Panc1 (cell line): Measurements from ENCODE around the gene MTX3. TPM values are rescaled to one million over a fixed set of nuclear protein-coding genes. Genes with fewer than 3 reads are reported as not detected.

Source experiments
- ATAC-seq: fragments of 200-7000 bp; cut with Tn5 transposase; 2 replicates; pipeline ENCODE4 v1.9.1; 2020; ENCODE audit warnings: mild to moderate bottlenecking, moderate library complexity
- BruUV-seq: library from RNA; stranded (reverse); fragments of 400-500 nt; replicated peaks from 2 replicates; lab custom pipeline; 2021; lab: Mats Ljungman, UMichigan
- CTCF ChIA-PET: fragments of 300-600 bp; sonication (Branson Sonifier 250); formaldehyde crosslinking; loops from one replicate; lab custom pipeline; 2022; ENCODE audit warnings: antibody characterized with exemption; lab: Charles Lee
- POLR2A ChIA-PET: fragments of 300-600 bp; sonication (Branson Sonifier 250); formaldehyde crosslinking; loops from one replicate; lab custom pipeline; 2022; ENCODE audit warnings: antibody characterized with exemption; lab: Charles Lee
- DNase-seq: peaks from one replicate; pipeline ENCODE4 v3.0.0-alpha.2; 2010; ENCODE audit warnings: low read depth, low spot score
- H3K27ac ChIP-seq: 2 replicates; pipeline ENCODE4 v1.5.1; 2011; ENCODE audit warnings: mild to moderate bottlenecking, low read length, inconsistent platforms
- H3K27me3 ChIP-seq: fragments of 200-500 bp; sonication (Bioruptor generic); 2 replicates; pipeline ENCODE4 v1.6.0; 2014; ENCODE audit warnings: low read length, inconsistent platforms; ENCODE audit not compliant: control insufficient read depth, insufficient read depth
- H3K36me3 ChIP-seq: fragments of 200-500 bp; sonication (Bioruptor generic); 2 replicates; pipeline ENCODE4 v1.5.1; 2014; ENCODE audit warnings: inconsistent platforms, mild to moderate bottlenecking, low read length, moderate library complexity; ENCODE audit not compliant: control insufficient read depth, insufficient read depth
- H3K4me1 ChIP-seq: 2 replicates; pipeline ENCODE4 v1.5.1; 2011; ENCODE audit warnings: inconsistent platforms, mild to moderate bottlenecking, low read length, moderate library complexity; ENCODE audit not compliant: control insufficient read depth, insufficient read depth
- H3K4me3 ChIP-seq, 2 experiments: 2 replicates each; pipeline ENCODE4 v1.5.1; 2011 to 2012; ENCODE audit warnings: low read depth in 2 of 2, low read length in 2 of 2, mild to moderate bottlenecking in 2 of 2, inconsistent platforms in 1 of 2, moderate library complexity in 1 of 2
- H3K9me3 ChIP-seq: fragments of 200-500 bp; sonication (Bioruptor generic); 2 replicates; pipeline ENCODE4 v1.5.1; 2014; ENCODE audit warnings: low read depth, mild to moderate bottlenecking, inconsistent platforms, low read length, moderate library complexity; ENCODE audit not compliant: control insufficient read depth, insufficient read depth
- POLR2AphosphoS5 ChIP-seq: IDR thresholded peaks from 2 replicates; pipeline ENCODE4 v1.6.1; 2012; ENCODE audit warnings: mild to moderate bottlenecking, low read depth, low read length, moderate library complexity
- SIN3A ChIP-seq: IDR thresholded peaks from 2 replicates; pipeline ENCODE4 v1.6.1; 2012; ENCODE audit warnings: low read depth, mild to moderate bottlenecking, low read length, moderate library complexity, borderline replicate concordance; ENCODE audit not compliant: insufficient read depth
- TCF7L2 ChIP-seq: IDR thresholded peaks from 2 replicates; pipeline ENCODE4 v1.6.1; 2011; ENCODE audit warnings: mild to moderate bottlenecking, low read depth, low read length, inconsistent platforms
- in situ Hi-C: cut with HindIII; loops from 2 replicates; pipeline ENCODE4 v1.10.0; 2016; ENCODE audit warnings: low sequenced_read_pairs, low pct_unique_long_range_greater_than_20kb
- intact Hi-C: fragments of 100-400 bp; cut with micrococcal nuclease; formaldehyde crosslinking; loops from one replicate; pipeline ENCODE4 v1.10.0; 2022; ENCODE audit not compliant: unreplicated experiment
- total RNA-seq: library from RNA; stranded (reverse); gene quantifications from one replicate; pipeline ENCODE4 v1.2.1, GENCODE V29; 2021; ENCODE audit not compliant: unreplicated experiment
- TF ChIP-seq, protein P1 (sequence below): fragments of 450-650 bp; IDR thresholded peaks from 2 replicates; pipeline ENCODE4 v1.5.1; 2017; ENCODE audit warnings: mild to moderate bottlenecking
- TF ChIP-seq, protein P2 (sequence below), 2 experiments: IDR thresholded peaks; 2 replicates each; pipeline ENCODE4 v1.6.1; 2011 to 2012; ENCODE audit warnings: low read depth in 2 of 2, control low read depth in 1 of 2, low read length in 1 of 2, mild to moderate bottlenecking in 1 of 2, moderate library complexity in 1 of 2; ENCODE audit not compliant: insufficient read depth in 1 of 2

The MTX3 gene
- total RNA-seq, 1 experiment from 2014 or later: 18.1 TPM

- intact Hi-C loops (no loop called here), in situ Hi-C loops (no loop called here)
- H3K4me1 ChIP-seq: no peaks in the 10 kb centered on the region
- no peak for TF ChIP-seq SIN3A
- TF ChIP-seq TCF7L2: no peak
- no peak for TF ChIP-seq POLR2AphosphoS5
- TF ChIP-seq, protein P1, sequence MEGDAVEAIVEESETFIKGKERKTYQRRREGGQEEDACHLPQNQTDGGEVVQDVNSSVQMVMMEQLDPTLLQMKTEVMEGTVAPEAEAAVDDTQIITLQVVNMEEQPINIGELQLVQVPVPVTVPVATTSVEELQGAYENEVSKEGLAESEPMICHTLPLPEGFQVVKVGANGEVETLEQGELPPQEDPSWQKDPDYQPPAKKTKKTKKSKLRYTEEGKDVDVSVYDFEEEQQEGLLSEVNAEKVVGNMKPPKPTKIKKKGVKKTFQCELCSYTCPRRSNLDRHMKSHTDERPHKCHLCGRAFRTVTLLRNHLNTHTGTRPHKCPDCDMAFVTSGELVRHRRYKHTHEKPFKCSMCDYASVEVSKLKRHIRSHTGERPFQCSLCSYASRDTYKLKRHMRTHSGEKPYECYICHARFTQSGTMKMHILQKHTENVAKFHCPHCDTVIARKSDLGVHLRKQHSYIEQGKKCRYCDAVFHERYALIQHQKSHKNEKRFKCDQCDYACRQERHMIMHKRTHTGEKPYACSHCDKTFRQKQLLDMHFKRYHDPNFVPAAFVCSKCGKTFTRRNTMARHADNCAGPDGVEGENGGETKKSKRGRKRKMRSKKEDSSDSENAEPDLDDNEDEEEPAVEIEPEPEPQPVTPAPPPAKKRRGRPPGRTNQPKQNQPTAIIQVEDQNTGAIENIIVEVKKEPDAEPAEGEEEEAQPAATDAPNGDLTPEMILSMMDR: no peak
- TF ChIP-seq, protein P2, sequence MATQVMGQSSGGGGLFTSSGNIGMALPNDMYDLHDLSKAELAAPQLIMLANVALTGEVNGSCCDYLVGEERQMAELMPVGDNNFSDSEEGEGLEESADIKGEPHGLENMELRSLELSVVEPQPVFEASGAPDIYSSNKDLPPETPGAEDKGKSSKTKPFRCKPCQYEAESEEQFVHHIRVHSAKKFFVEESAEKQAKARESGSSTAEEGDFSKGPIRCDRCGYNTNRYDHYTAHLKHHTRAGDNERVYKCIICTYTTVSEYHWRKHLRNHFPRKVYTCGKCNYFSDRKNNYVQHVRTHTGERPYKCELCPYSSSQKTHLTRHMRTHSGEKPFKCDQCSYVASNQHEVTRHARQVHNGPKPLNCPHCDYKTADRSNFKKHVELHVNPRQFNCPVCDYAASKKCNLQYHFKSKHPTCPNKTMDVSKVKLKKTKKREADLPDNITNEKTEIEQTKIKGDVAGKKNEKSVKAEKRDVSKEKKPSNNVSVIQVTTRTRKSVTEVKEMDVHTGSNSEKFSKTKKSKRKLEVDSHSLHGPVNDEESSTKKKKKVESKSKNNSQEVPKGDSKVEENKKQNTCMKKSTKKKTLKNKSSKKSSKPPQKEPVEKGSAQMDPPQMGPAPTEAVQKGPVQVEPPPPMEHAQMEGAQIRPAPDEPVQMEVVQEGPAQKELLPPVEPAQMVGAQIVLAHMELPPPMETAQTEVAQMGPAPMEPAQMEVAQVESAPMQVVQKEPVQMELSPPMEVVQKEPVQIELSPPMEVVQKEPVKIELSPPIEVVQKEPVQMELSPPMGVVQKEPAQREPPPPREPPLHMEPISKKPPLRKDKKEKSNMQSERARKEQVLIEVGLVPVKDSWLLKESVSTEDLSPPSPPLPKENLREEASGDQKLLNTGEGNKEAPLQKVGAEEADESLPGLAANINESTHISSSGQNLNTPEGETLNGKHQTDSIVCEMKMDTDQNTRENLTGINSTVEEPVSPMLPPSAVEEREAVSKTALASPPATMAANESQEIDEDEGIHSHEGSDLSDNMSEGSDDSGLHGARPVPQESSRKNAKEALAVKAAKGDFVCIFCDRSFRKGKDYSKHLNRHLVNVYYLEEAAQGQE (IDR thresholded peaks at IDR 0.05; ENCODE audit: insufficient read depth in 1 of 2, low read depth in 2 of 2, low read length in 1 of 2): no peak
- no TSS peak for BruUV-seq
- no peak overlapping the region for H3K4me3 ChIP-seq
- no peak overlapping the region for H3K27ac ChIP-seq
- CTCF ChIA-PET: no interaction called here
- peaks cover 8% of the 10 kb centered on the region for H3K27me3 ChIP-seq
- no peaks in the 10 kb centered on the region for H3K36me3 ChIP-seq
- ATAC-seq (no peak), DNase-seq (no peak)
- no peaks in the 10 kb centered on the region for H3K9me3 ChIP-seq
- POLR2A ChIA-PET: no interaction called here
These were observed 54.3 kb downstream of the MTX3 start for GRCh38 chr5:79936646-79937216.

DNA sequence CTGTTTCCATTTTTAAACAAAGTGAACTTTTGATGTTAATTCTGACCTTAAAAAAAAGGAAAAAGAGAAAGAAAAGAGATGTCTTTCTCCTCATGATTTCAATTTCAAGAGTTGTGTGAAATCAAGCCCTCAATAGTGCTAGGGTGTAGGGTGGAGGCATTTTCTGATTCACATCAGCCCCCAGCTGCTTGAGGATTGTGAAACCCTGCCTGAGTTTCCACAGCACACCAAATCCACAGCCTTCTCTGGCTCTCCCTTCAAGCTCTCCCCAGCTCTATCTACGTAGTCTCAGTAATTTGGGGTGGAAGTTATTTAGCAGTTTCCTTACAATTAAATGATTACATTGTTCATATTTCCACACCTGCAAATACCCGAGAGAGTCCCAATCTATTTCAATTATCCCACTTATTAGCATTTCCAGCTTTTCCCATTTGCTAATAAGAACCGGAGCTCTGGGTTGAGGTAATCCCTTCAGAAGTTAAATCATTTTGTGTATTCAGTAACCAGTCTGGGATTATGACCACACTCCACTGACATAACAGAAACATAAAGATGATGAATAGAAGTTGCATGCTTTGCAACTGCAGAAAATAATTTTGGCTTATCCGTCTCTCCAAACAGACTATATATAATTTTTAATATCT is 54.9 kb downstream of the MTX3 start:
- no peak for DNase-seq
- in situ Hi-C loops: no loop called here
- POLR2A ChIA-PET: no interaction called here
- H3K9me3 ChIP-seq: no peaks in the 10 kb centered on the region
- TF ChIP-seq SIN3A (no peak), POLR2AphosphoS5 (no peak), TCF7L2 (no peak)
- TF ChIP-seq, protein P2 (IDR thresholded peaks at IDR 0.05; ENCODE audit: insufficient read depth in 1 of 2, low read depth in 2 of 2, low read length in 1 of 2): no peak
- TF ChIP-seq, protein P1: no peak
- no peaks in the 10 kb centered on the region for H3K36me3 ChIP-seq
- CTCF ChIA-PET: no interaction called here
- BruUV-seq: no TSS peak
- no peak overlapping the region for H3K4me3 ChIP-seq
- ATAC-seq: no peak
- no peak overlapping the region for H3K27ac ChIP-seq
- peaks cover 8% of the 10 kb centered on the region for H3K27me3 ChIP-seq
- intact Hi-C loops: no loop called here
- H3K4me1 ChIP-seq: no peaks in the 10 kb centered on the region
